Suprapubic skin (tissue), 4 donors: Measurements from ENCODE around the gene PARG.
"Not testable (repeated sequence)": the region's sequence is repeated elsewhere in the genome, so short reads cannot be mapped to it uniquely, and the experiment has no call there.

Experiments
- EP300 ChIP-seq: sonication (generic); formaldehyde crosslinking; IDR thresholded peaks from one replicate; pipeline ENCODE4 v1.6.1; 2017; ENCODE audit warnings: antibody characterized with exemption
- POLR2A ChIP-seq, 2 donors: fragments of 450-650 bp; IDR thresholded peaks; one replicate each; pipeline ENCODE4 v1.6.1; 2017; ENCODE audit warnings: antibody characterized with exemption in 2 of 2, mild to moderate bottlenecking in 2 of 2, moderate library complexity in 2 of 2
- POLR2AphosphoS5 ChIP-seq, 3 donors: sonication (generic); formaldehyde crosslinking; IDR thresholded peaks; one replicate each; pipeline ENCODE4 v1.6.1; 2017; ENCODE audit warnings: antibody characterized with exemption in 3 of 3
- TF ChIP-seq, protein P1 (sequence below), 2 donors: fragments of 200-600 bp in 1 of 2; fragments of 450-650 bp in 1 of 2; sonication (generic) in 1 of 2; IDR thresholded peaks; one replicate each; pipeline ENCODE4 v1.5.1; 2016 to 2019; ENCODE audit warnings: antibody characterized with exemption in 2 of 2, mild to moderate bottlenecking in 1 of 2, moderate library complexity in 1 of 2

GRCh38 chr10:49890025-49890424 lies 51.8 kb downstream of the PARG start:
- TF ChIP-seq, protein P1, sequence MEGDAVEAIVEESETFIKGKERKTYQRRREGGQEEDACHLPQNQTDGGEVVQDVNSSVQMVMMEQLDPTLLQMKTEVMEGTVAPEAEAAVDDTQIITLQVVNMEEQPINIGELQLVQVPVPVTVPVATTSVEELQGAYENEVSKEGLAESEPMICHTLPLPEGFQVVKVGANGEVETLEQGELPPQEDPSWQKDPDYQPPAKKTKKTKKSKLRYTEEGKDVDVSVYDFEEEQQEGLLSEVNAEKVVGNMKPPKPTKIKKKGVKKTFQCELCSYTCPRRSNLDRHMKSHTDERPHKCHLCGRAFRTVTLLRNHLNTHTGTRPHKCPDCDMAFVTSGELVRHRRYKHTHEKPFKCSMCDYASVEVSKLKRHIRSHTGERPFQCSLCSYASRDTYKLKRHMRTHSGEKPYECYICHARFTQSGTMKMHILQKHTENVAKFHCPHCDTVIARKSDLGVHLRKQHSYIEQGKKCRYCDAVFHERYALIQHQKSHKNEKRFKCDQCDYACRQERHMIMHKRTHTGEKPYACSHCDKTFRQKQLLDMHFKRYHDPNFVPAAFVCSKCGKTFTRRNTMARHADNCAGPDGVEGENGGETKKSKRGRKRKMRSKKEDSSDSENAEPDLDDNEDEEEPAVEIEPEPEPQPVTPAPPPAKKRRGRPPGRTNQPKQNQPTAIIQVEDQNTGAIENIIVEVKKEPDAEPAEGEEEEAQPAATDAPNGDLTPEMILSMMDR (IDR thresholded peaks at IDR 0.05): not testable (repeated sequence)
- not testable (repeated sequence) for TF ChIP-seq POLR2AphosphoS5 (IDR thresholded peaks at IDR 0.05); EP300; POLR2A (IDR thresholded peaks at IDR 0.05)
